CD14-positive monocyte (primary cell): ENCODE data around the gene RELN. TPM values are rescaled to one million over a fixed set of nuclear protein-coding genes. Genes with fewer than 3 reads are reported as not detected.

Experiments used
- DNase-seq, 3 donors: peaks; one replicate each; pipeline ENCODE4 v3.0.0-alpha.2; 2011 to 2022
- H2AFZ ChIP-seq: 2 replicates; pipeline ENCODE4 v1.6.0; 2012; ENCODE audit warnings: mild to moderate bottlenecking, low read depth, low read length, inconsistent platforms; ENCODE audit not compliant: insufficient read depth, poor library complexity, severe bottlenecking
- H3K27ac ChIP-seq, 2 donors: 1 replicate in 1 of 2; 2 replicates in 1 of 2; pipeline ENCODE4 v1.5.1; 2012 to 2013; ENCODE audit warnings: low read length in 2 of 2, control low read depth in 1 of 2, inconsistent platforms in 1 of 2, low read depth in 1 of 2, mild to moderate bottlenecking in 1 of 2
- H3K27me3 ChIP-seq, 2 donors: one replicate each; pipeline versions ENCODE4 v1.6.0 to v1.6.1; 2011 to 2013; ENCODE audit warnings: low read length in 2 of 2; ENCODE audit not compliant: control insufficient read depth in 2 of 2, insufficient read depth in 2 of 2
- H3K36me3 ChIP-seq, 2 donors: replicated peaks in 1 of 2; 1 replicate in 1 of 2; 2 replicates in 1 of 2; pipeline versions ENCODE4 v1.5.1 to v1.6.1; 2012 to 2013; ENCODE audit warnings: low read length in 2 of 2, control low read depth in 1 of 2, inconsistent platforms in 1 of 2, mild to moderate bottlenecking in 1 of 2; ENCODE audit not compliant: insufficient read depth in 2 of 2, control insufficient read depth in 1 of 2
- H3K4me1 ChIP-seq, 2 donors: 1 replicate in 1 of 2; 2 replicates in 1 of 2; pipeline versions ENCODE4 v1.5.1 to v1.6.1; 2012 to 2013; ENCODE audit warnings: low read length in 2 of 2, control low read depth in 1 of 2, inconsistent platforms in 1 of 2, mild to moderate bottlenecking in 1 of 2, moderate library complexity in 1 of 2; ENCODE audit not compliant: insufficient read depth in 2 of 2, control insufficient read depth in 1 of 2
- H3K4me2 ChIP-seq: replicated peaks from 2 replicates; pipeline ENCODE3; 2012; ENCODE audit warnings: low read length, moderate library complexity, mild to moderate bottlenecking; ENCODE audit not compliant: poor library complexity, severe bottlenecking; ENCODE audit errors: extremely low read depth
- H3K4me3 ChIP-seq, 3 experiments: fragments of 200-600 bp in 1 of 3; sonication (generic) in 1 of 3; replicated peaks in 1 of 3; 1 replicate in 2 of 3; 2 replicates in 1 of 3; pipeline ENCODE4 v1.5.1; 2011 to 2013; ENCODE audit warnings: low read length in 3 of 3, mild to moderate bottlenecking in 3 of 3, control low read depth in 2 of 3, low read depth in 2 of 3, inconsistent platforms in 1 of 3, moderate library complexity in 1 of 3
- H3K79me2 ChIP-seq: 2 replicates; pipeline ENCODE4 v1.6.0; 2012; ENCODE audit warnings: mild to moderate bottlenecking, control low read depth, inconsistent platforms, low read length, moderate library complexity; ENCODE audit not compliant: insufficient read depth
- H3K9ac ChIP-seq: 2 replicates; pipeline ENCODE4 v1.6.0; 2017; ENCODE audit warnings: low read length, mild to moderate bottlenecking; ENCODE audit not compliant: insufficient read depth, poor library complexity, severe bottlenecking
- H3K9me3 ChIP-seq, 2 donors: replicated peaks in 1 of 2; 1 replicate in 1 of 2; 2 replicates in 1 of 2; pipeline versions ENCODE4 v1.5.1 to v1.6.1; 2012 to 2013; ENCODE audit warnings: low read length in 2 of 2, control low read depth in 1 of 2; ENCODE audit not compliant: control insufficient read depth in 1 of 2, insufficient read depth in 1 of 2
- H4K20me1 ChIP-seq: 2 replicates; pipeline ENCODE4 v1.6.0; 2012; ENCODE audit warnings: mild to moderate bottlenecking, low read length, control low read depth, moderate library complexity; ENCODE audit not compliant: insufficient read depth
- H3K27ac Mint-ChIP-seq, 7 donors: one replicate each; pipeline ENCODE4 v1.8.0; 2020; ENCODE audit warnings: mild to moderate bottlenecking in 7 of 7, mixed read lengths in 7 of 7, moderate library complexity in 6 of 7, inconsistent platforms in 2 of 7
- H3K27me3 Mint-ChIP-seq, 3 donors: one replicate each; pipeline ENCODE4 v1.8.0; 2021 to 2022; ENCODE audit warnings: low read depth in 3 of 3, mild to moderate bottlenecking in 3 of 3, mixed read lengths in 3 of 3, moderate library complexity in 3 of 3, inconsistent platforms in 1 of 3
- H3K36me3 Mint-ChIP-seq, 2 donors: one replicate each; pipeline ENCODE4 v1.8.0; 2020; ENCODE audit warnings: mixed read lengths in 2 of 2, inconsistent platforms in 1 of 2, mild to moderate bottlenecking in 1 of 2
- H3K4me1 Mint-ChIP-seq: one replicate; pipeline ENCODE4 v1.8.0; 2020; ENCODE audit warnings: mild to moderate bottlenecking, mixed read lengths
- H3K4me3 Mint-ChIP-seq, 2 donors: one replicate each; pipeline ENCODE4 v1.8.0; 2020; ENCODE audit warnings: mild to moderate bottlenecking in 2 of 2, mixed read lengths in 2 of 2, moderate library complexity in 1 of 2
- H3K9me3 Mint-ChIP-seq, 7 donors: one replicate each; pipeline ENCODE4 v1.8.0; 2020 to 2022; ENCODE audit warnings: mixed read lengths in 7 of 7, mild to moderate bottlenecking in 6 of 7, moderate library complexity in 6 of 7, inconsistent platforms in 2 of 7
- CTCF ChIP-seq: fragments of 200-600 bp; IDR thresholded peaks from one replicate; pipeline ENCODE4 v1.8.0; 2022; ENCODE audit warnings: antibody characterized with exemption, mild to moderate bottlenecking
- WGBS: methylation state at CpG from one replicate; pipeline ENCODE4 v1.1.5; 2013; ENCODE audit warnings: missing lambda C conversion rate; ENCODE audit not compliant: insufficient coverage; 5-methylcytosine and 5-hydroxymethylcytosine counted together
- intact Hi-C, 2 donors: fragments of 100-400 bp; cut with micrococcal nuclease; formaldehyde crosslinking; loops; one replicate each; pipeline versions ENCODE4 v1.15.0 to v1.15.1; 2023
- polyA plus RNA-seq, 3 donors: library from polyadenylated mRNA; depleted of rRNA in 1 of 3; unstranded in 2 of 3; stranded (reverse) in 1 of 3; fragments of 300-500 nt in 2 of 3; fragments of >200 nt in 1 of 3; fragmentation: Illumina TruSeq in 2 of 3; gene quantifications; 1 replicate in 2 of 3; 2 replicates in 1 of 3; pipeline ENCODE4 v1.2.3, GENCODE V29; 2012 to 2021

Gene RELN
- polyA plus RNA-seq, 3 donors, result not detected

- no peaks in the 10 kb centered on the region for H3K27me3 Mint-ChIP-seq
- no peak overlapping the region for H3K4me3 ChIP-seq
- no peaks in the 10 kb centered on the region for H3K4me1 ChIP-seq
- intact Hi-C loops, result no loop called here
- no peak overlapping the region for H3K9ac ChIP-seq
- H3K9me3 ChIP-seq, result no peaks in the 10 kb centered on the region
- no peaks in the 10 kb centered on the region for H4K20me1 ChIP-seq
- H3K79me2 ChIP-seq, result no peaks in the 10 kb centered on the region
- no peak overlapping the region for H3K4me2 ChIP-seq
- no peaks in the 10 kb centered on the region for H3K36me3 ChIP-seq
- no peak overlapping the region for H3K4me3 Mint-ChIP-seq
- no peak overlapping the region for H3K27ac Mint-ChIP-seq
- H3K27ac ChIP-seq, result no peak overlapping the region
- H3K9me3 Mint-ChIP-seq, result peaks cover 0 to 3% (median 0%) of the 10 kb centered on the region in 7 donors
- WGBS, result 58% methylated on average over 4 of the region's 6 CpGs
- H3K27me3 ChIP-seq, result no peaks in the 10 kb centered on the region
- no peak for TF ChIP-seq CTCF
- H2AFZ ChIP-seq, result no peak overlapping the region
- no peaks in the 10 kb centered on the region for H3K4me1 Mint-ChIP-seq
- no peak for DNase-seq
- no peaks in the 10 kb centered on the region for H3K36me3 Mint-ChIP-seq
These were observed 309.0 kb downstream of the RELN start for GRCh38 chr7:103680161-103681144.

DNA sequence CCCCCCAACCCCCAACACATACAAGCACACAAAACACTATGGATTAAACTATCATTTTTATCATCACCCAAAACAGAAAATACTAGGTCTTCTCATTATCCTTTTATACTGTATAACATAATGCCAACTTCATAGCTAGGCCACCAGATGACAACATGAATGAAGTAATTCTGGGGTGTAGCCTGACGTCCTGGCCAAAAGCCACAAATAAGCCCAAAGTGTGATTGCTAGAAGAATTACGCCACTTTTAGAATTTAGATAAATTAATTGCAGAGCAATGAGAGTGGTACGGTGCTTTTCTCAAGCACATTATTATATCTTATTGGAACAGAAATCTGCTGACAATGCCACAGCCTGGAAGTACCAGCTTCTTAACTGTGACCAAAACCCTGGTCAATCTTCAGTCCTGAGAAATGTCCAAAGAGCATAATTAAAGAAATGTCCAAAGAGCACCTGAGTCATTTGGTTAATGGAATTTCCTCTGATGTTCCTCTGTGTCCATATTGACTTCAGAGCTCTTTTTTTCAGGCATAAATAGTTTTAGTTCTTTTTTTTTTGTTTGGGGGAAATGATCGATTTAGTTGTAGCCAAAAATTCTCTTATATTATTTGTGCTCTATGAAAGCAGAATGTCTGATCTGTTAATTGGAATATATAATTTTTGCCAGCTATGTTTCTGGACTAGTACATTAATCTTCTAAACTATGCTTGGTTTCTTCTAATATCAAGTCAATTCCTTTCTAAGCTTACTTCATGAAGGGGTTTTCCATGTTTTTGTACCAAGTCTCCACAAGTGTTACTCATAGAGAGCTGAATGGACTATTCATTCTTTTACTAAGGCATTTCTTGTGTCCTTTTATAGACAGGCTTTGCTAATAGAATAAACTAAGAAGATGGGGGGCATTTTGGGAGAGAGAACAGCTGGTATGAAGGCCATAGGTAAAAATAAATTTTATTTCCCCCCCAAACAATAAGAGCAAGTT, 310.0 kb downstream of the RELN start:
- no peaks in the 10 kb centered on the region for H3K36me3 ChIP-seq
- H3K27ac ChIP-seq, result no peak overlapping the region
- no peaks in the 10 kb centered on the region for H3K27me3 ChIP-seq
- DNase-seq, result no peak
- WGBS, result 80% methylated on average over 1 of the region's 4 CpGs
- Mint-ChIP-seq H3K27ac (no peak overlapping the region), H3K36me3 (no peaks in the 10 kb centered on the region), H3K9me3 (peaks cover 0 to 3% (median 1%) of the 10 kb centered on the region in 7 donors), H3K27me3 (no peaks in the 10 kb centered on the region), H3K4me3 (no peak overlapping the region), H3K4me1 (no peaks in the 10 kb centered on the region)
- H3K4me2 ChIP-seq, result no peak overlapping the region
- no peaks in the 10 kb centered on the region for H3K79me2 ChIP-seq
- no peaks in the 10 kb centered on the region for H3K9me3 ChIP-seq
- no peak overlapping the region for H2AFZ ChIP-seq
- no peak for TF ChIP-seq CTCF
- H4K20me1 ChIP-seq, result no peaks in the 10 kb centered on the region
- no peak overlapping the region for H3K4me3 ChIP-seq
- H3K9ac ChIP-seq, result no peak overlapping the region
- intact Hi-C loops, result no loop called here
- no peaks in the 10 kb centered on the region for H3K4me1 ChIP-seq
